Urinary bladder (tissue), 4 donors: ENCODE data around the gene PKP1. TPM values are rescaled to one million over a fixed set of nuclear protein-coding genes. Genes with fewer than 3 reads are reported as not detected.

Experiments
- DNase-seq: peaks from one replicate; pipeline ENCODE4 v3.0.0-alpha.2; 2015; ENCODE audit errors: extremely low spot score
- H3K27ac ChIP-seq: one replicate; pipeline ENCODE4 v1.5.1; 2013; ENCODE audit warnings: low read depth, mild to moderate bottlenecking, moderate library complexity
- H3K36me3 ChIP-seq: one replicate; pipeline ENCODE4 v1.6.1; 2013; ENCODE audit warnings: mild to moderate bottlenecking, moderate library complexity; ENCODE audit not compliant: insufficient read depth
- H3K4me1 ChIP-seq: one replicate; pipeline ENCODE4 v1.6.1; 2013; ENCODE audit warnings: mild to moderate bottlenecking, moderate library complexity; ENCODE audit not compliant: insufficient read depth
- H3K4me3 ChIP-seq: one replicate; pipeline ENCODE4 v1.5.1; 2013; ENCODE audit warnings: low read depth, low read length
- WGBS: extraction: QIAGEN DNeasy Blood & Tissue Kit; methylation state at CpG from one replicate; pipeline ENCODE4 v1.1.7; 2013; 5-methylcytosine and 5-hydroxymethylcytosine counted together
- polyA plus RNA-seq: library from polyadenylated mRNA; stranded (reverse); fragments of 200-250 nt; gene quantifications from one replicate; pipeline ENCODE4 v1.2.3, GENCODE V29; 2013
- total RNA-seq: library from RNA; depleted of rRNA; stranded (reverse); fragments of >200 nt; gene quantifications from one replicate; pipeline ENCODE4 v1.2.3, GENCODE V29; 2014
- donor health status: healthy with polysubstance abuse.
- donor health status: healthy.

PKP1 gene
- total and polyA plus RNA-seq, 2 donors = 2.5 to 4.0 TPM

DNA sequence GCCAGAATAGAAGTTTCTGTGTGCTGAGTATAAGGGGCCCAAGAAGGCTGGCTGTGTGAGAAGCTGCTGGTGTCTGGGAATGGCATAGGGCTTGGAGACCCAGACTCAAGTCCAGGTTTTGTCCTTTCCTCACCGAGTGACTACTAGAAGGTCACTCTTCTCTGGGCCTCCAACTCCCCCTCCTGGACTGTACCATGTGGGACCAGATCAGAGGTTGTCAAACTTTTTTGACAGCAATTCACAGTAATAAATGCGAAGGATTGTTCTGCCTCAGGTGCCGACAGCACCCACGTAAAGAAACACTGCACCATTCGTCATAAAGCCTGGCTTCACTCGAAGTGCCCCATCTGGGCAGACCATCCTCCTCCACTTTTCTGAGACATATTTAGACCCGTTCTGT is 29.0 kb downstream of the PKP1 start:
- 88% methylated on average over 7 of the region's 7 CpGs for WGBS
- Histone ChIP-seq H3K36me3 (no peaks in the 10 kb centered on the region), H3K27ac (no peak overlapping the region), H3K4me1 (no peaks in the 10 kb centered on the region), H3K4me3 (no peak overlapping the region)
- no peak for DNase-seq

DNA sequence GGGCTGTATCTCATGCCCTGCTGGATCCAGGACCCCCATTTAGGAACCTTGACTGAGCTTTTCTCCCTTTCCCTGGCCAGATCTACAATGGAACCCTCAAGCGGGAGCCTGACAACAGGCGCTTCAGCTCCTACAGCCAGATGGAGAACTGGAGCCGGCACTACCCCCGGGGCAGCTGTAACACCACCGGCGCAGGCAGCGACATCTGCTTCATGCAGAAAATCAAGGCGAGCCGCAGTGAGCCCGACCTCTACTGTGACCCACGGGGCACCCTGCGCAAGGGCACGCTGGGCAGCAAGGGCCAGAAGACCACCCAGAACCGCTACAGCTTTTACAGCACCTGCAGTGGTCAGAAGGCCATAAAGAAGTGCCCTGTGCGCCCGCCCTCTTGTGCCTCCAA is 29.8 kb downstream of the PKP1 start:
- H3K36me3 ChIP-seq = no peaks in the 10 kb centered on the region
- no peak overlapping the region for H3K4me3 ChIP-seq
- no peak for DNase-seq
- 92% methylated on average over 16 of the region's 16 CpGs for WGBS
- H3K27ac ChIP-seq = no peak overlapping the region
- H3K4me1 ChIP-seq = no peaks in the 10 kb centered on the region

DNA sequence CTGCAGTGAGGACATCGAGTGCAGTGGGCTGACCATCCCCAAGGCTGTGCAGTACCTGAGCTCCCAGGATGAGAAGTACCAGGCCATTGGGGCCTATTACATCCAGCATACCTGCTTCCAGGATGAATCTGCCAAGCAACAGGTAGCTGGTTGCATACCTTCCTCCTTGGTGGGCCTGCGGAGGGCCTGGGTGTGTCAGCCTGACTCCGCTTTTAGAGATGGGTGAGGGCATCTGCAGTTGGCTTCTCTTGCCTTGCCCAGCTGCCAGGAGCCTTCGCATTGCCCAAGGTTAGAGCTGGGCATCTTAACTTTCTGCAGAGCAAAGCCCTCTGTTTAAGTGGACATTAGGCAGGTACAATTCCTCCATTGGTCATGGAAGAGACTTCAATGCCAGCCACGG is 33.2 kb downstream of the PKP1 start:
- H3K36me3 ChIP-seq = no peaks in the 10 kb centered on the region
- 95% methylated on average over 5 of the region's 5 CpGs for WGBS
- H3K4me3 ChIP-seq = no peak overlapping the region
- no peak for DNase-seq
- no peak overlapping the region for H3K27ac ChIP-seq
- no peaks in the 10 kb centered on the region for H3K4me1 ChIP-seq

DNA sequence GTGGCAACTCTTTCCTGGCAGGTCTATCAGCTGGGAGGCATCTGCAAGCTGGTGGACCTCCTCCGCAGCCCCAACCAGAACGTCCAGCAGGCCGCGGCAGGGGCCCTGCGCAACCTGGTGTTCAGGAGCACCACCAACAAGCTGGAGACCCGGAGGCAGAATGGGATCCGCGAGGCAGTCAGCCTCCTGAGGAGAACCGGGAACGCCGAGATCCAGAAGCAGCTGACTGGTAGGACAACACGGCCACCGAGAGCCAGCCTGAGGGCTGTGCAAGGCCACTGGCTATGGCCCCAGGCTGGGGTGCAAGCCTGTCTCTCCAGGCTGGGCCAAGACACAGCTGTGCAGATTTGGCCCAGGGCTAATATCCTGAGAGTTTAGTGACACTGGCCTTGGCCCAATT is 34.2 kb downstream of the PKP1 start:
- H3K36me3 ChIP-seq = no peaks in the 10 kb centered on the region
- H3K4me3 ChIP-seq = no peak overlapping the region
- 94% methylated on average over 13 of the region's 13 CpGs for WGBS
- DNase-seq = no peak
- no peak overlapping the region for H3K27ac ChIP-seq
- H3K4me1 ChIP-seq = no peaks in the 10 kb centered on the region

DNA sequence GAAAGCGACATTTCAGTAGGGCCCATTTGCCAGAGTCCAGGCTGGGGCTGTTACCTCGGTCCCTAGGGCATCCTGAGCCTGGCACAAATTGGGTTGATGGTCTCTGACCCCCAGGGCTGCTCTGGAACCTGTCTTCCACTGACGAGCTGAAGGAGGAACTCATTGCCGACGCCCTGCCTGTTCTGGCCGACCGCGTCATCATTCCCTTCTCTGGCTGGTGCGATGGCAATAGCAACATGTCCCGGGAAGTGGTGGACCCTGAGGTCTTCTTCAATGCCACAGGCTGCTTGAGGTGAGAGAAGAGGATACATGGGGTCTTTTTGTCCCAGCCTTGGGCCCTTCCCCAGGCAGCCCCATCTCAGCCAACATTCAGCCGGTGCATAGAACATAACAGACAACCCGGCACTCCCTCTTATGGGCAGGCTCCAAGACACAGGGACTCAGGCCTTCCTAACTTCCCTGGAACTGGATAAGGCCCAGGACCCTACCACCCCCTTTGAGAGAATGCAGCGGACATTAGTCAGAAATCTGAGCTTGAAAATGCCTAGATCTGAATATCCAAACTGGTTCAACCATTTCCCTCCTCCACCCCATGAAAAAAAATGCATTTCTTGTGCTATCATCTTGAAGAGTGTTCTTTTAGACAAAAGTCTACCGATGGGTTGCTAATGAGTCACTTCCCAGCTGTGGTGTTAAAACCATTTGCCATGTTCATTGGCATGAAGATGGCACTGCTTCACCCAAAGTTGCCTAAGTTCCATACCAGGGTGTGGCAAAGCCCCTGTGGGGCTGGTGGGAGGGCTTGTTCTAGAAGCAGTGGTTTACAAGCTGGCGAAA is 35.4 kb downstream of the PKP1 start:
- no peaks in the 10 kb centered on the region for H3K4me1 ChIP-seq
- no peak overlapping the region for H3K27ac ChIP-seq
- no peak overlapping the region for H3K4me3 ChIP-seq
- 89% methylated on average over 15 of the region's 15 CpGs for WGBS
- DNase-seq = no peak
- H3K36me3 ChIP-seq = no peaks in the 10 kb centered on the region

DNA sequence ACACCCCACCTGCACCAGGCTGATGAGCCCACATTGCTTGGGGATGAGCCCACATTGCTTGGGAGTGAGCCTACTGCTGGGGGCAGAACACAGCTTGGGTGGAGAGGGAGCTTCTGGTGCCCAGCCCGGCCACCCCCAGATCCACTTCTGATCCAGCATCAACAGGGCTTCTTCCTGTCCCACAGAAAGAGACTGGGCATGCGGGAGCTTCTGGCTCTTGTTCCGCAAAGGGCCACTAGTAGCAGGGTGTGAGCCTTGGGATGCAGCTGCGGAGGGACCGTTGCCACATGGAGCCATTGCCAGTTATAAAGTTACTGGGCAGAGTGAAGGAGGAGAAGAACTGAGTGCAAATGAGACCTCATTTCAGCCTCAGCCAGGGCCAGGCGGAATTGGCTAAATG is 36.3 kb downstream of the PKP1 start:
- Histone ChIP-seq H3K27ac (no peak overlapping the region), H3K36me3 (no peaks in the 10 kb centered on the region), H3K4me1 (no peaks in the 10 kb centered on the region), H3K4me3 (no peak overlapping the region)
- DNase-seq = no peak
- 95% methylated on average over 6 of the region's 6 CpGs for WGBS

DNA sequence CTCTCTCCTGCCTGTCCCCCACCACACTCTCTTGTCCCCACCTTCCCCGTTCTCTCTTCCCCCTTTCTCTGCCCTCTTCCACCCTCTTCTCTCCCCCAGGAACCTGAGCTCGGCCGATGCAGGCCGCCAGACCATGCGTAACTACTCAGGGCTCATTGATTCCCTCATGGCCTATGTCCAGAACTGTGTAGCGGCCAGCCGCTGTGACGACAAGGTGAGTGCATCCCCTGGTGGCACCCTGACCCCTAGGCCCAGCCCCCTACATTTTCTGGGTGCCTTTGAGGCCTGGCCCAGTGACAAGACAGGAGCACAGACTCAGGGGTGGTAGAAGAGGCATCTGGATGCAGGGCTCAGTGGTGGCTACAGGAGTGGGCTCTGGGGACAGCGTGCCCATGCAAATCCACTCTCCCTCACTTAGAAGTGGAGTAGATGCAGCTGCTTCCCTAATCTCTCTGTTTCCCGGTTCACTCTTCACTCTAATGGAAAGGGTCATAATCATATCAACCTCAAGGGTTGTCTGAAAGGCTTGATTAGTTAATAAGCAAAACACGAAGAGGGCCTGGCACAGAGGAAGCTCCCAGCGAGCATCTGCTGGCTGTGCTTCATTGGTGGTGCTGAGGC is 37.0 kb downstream of the PKP1 start:
- WGBS = 77% methylated on average over 12 of the region's 12 CpGs
- Histone ChIP-seq H3K4me1 (no peaks in the 10 kb centered on the region), H3K4me3 (no peak overlapping the region), H3K36me3 (no peaks in the 10 kb centered on the region), H3K27ac (no peak overlapping the region)
- DNase-seq = no peak

DNA sequence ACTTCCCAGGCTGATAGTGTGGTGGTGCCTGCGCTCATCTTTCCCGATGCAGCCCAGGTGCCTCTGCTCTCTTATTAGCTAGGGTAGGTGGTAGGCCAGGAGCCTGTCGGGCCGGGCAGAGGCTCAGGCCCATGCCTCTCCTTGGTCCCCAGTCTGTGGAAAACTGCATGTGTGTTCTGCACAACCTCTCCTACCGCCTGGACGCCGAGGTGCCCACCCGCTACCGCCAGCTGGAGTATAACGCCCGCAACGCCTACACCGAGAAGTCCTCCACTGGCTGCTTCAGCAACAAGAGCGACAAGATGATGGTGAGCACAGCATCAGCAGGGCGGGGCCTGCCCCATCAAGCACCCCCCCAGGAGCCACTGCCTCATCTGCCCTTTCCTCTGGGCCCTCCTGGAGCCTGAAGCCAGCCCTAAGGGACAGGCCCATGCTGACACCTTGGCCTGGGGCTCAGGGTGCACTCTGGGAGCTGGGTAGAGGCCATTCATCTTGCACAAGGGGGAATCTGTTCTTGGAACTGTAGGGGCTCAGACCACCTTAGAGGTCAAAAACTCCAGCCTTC is 38.6 kb downstream of the PKP1 start:
- Histone ChIP-seq H3K27ac (no peak overlapping the region), H3K36me3 (no peaks in the 10 kb centered on the region), H3K4me3 (no peak overlapping the region), H3K4me1 (no peaks in the 10 kb centered on the region)
- no peak for DNase-seq
- WGBS = 93% methylated on average over 15 of the region's 15 CpGs

DNA sequence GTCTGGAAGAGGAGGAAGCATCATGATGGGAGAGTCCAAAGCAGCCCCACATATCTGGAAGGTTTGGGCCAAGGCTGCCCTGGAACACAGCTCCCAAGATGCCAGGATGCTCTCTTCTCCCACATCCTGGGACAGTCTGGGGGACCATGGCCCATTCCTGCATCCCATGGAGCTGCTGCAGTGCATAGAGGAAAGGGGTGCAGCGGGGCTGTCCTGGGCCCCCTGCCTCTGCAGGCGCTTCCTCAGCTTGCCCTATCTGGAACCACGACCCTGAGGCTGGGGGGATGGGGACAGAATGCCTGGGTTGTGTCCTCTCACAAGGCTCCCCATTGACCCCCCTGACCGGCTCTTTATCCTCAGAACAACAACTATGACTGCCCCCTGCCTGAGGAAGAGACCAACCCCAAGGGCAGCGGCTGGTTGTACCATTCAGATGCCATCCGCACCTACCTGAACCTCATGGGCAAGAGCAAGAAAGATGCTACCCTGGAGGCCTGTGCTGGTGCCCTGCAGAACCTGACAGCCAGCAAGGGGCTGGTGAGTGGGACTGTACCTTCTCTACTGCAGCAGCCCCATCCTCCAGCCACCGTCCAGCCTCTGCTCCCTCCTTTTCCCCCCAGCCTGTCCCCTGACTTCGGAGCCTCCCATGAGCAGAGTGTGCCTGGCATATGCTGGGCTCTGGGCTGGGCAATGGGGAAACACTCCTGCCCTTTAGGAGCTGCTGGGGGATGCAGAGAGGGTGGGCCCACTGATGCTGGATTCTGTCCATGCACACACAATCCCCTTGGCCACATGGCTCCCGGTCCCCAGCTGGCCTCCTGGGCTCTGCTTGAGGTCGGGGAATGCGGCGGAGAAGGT is 39.6 kb downstream of the PKP1 start:
- Histone ChIP-seq H3K27ac (no peak overlapping the region), H3K4me1 (no peaks in the 10 kb centered on the region), H3K36me3 (no peaks in the 10 kb centered on the region), H3K4me3 (no peak overlapping the region)
- WGBS = 94% methylated on average over 12 of the region's 12 CpGs
- DNase-seq = no peak

DNA sequence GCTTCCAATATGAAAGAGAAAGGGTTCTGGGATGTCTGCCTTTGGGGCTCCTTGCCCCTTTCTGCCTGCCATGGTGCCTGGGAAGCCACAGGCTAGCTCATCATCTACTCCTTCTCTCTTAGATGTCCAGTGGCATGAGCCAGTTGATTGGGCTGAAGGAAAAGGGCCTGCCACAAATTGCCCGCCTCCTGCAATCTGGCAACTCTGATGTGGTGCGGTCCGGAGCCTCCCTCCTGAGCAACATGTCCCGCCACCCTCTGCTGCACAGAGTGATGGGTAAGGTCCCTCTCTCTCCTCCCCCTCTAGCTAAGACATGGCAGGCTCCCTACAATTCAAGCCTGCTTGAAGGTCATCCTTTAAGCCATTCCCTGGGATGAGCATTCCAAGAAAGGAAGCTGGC is 41.0 kb downstream of the PKP1 start:
- no peak overlapping the region for H3K27ac ChIP-seq
- H3K4me1 ChIP-seq = no peaks in the 10 kb centered on the region
- no peak overlapping the region for H3K4me3 ChIP-seq
- 97% methylated on average over 4 of the region's 4 CpGs for WGBS
- DNase-seq = no peak
- H3K36me3 ChIP-seq = no peaks in the 10 kb centered on the region

DNA sequence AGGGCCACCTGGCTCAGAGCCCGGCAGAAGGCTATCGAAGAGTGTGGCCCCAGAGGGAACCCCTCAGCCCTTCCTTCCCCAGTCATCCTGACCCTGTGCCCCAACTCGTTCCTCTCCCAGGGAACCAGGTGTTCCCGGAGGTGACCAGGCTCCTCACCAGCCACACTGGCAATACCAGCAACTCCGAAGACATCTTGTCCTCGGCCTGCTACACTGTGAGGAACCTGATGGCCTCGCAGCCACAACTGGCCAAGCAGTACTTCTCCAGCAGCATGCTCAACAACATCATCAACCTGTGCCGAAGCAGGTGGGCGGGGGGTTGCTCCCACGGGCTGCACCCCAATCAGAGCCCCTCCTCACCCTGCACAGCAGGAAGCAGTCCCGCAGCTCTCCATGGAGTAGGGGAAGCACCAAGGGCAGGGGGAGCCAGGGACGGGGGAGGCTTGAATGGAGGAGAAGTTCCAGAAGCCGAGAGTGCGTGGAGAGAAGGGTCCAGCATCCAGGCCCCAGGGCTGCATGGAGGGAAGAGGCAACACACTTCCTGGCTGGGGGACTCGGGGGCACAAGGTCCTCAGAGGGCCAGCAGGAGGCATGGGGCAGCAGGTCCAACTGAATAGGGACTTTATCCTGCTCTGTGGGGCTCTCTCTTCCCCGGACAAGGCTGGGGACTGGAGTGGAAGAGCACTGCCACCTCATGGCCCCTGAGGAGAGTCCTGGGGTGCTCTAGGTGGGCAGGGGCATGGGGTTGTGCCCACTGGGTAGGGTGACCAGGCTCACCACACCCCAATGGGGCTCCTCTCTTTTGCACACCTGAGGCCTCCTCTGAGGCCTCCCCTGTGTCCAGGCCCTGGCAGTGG is 41.7 kb downstream of the PKP1 start:
- DNase-seq = no peak
- H3K36me3 ChIP-seq = no peaks in the 10 kb centered on the region
- 84% methylated on average over 16 of the region's 16 CpGs for WGBS

DNA sequence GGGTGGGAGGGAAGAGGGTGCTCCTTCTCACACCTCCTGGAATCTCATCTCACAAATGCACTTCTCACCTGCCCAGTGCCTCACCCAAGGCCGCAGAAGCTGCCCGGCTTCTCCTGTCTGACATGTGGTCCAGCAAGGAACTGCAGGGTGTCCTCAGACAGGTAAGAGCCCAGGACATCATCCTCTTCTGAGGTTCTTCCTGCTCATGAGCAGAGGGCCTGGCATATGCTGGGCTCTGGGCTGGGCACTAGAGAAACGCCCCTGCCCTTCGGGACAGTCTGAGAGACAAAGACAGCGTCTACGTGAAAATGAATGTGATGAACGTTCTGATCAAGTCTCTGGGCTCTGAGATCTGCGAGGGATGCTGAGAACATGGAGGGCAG is 42.4 kb downstream of the PKP1 start:
- H3K36me3 ChIP-seq = no peaks in the 10 kb centered on the region
- no peaks in the 10 kb centered on the region for H3K4me1 ChIP-seq
- 94% methylated on average over 8 of the region's 8 CpGs for WGBS
- H3K4me3 ChIP-seq = no peak overlapping the region
- no peak for DNase-seq
- H3K27ac ChIP-seq = no peak overlapping the region

More for the DNA sequence above, 41.7 kb downstream of the PKP1 start:
- Histone ChIP-seq H3K4me1 (no peaks in the 10 kb centered on the region), H3K27ac (no peak overlapping the region), H3K4me3 (no peak overlapping the region)

DNA sequence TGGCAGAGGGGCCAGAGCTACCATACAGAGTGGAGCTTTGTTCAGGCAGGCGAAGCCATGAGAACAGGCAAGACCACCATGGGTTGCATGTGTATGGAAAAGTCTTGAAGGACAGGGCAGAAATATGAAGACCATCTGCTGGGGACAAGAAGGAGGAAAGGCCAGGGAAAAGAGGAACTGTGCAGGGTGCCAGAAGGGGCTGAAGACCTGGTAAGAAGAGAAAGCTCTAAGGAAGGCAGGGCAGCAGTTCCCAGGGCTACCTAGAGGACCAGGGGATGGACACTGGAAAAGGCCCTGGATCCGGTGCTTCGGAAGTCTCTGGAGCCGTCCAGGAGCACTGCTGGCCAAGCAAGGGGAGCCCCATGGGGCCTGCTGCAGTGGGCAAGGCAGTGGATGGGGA is 43.4 kb downstream of the PKP1 start:
- DNase-seq = no peak
- H3K4me3 ChIP-seq = no peak overlapping the region
- H3K4me1 ChIP-seq = no peaks in the 10 kb centered on the region
- no peaks in the 10 kb centered on the region for H3K36me3 ChIP-seq
- WGBS = 92% methylated on average over 4 of the region's 4 CpGs
- no peak overlapping the region for H3K27ac ChIP-seq
